Fibroblast of gingiva (primary cell): ENCODE results near the gene KIFC1.
"Not testable (repeated sequence)": the region's sequence is repeated elsewhere in the genome, so short reads cannot be mapped to it uniquely, and the experiment has no call there.

Source experiments
- DNase-seq: peaks from one replicate; pipeline ENCODE4 v3.0.0-alpha.2; 2011; ENCODE audit warnings: low read depth

The KIFC1 gene

GRCh38 chr6:33391278-33391921 is at the start of gene KIFC1:
Gene KIFC1, plus strand, starts transcription at chr6:33391823. Its CDS starts 163 bp downstream, at chr6:33391986.
- DNase-seq = peak; percentile 100

- DNase-seq = not testable (repeated sequence)
These were observed 48.0 kb upstream of the KIFC1 start for GRCh38 chr6:33343606-33343952.

GRCh38 chr6:33343953-33344611 is 47.5 kb upstream of the KIFC1 start:
- DNase-seq = no peak

DNA sequence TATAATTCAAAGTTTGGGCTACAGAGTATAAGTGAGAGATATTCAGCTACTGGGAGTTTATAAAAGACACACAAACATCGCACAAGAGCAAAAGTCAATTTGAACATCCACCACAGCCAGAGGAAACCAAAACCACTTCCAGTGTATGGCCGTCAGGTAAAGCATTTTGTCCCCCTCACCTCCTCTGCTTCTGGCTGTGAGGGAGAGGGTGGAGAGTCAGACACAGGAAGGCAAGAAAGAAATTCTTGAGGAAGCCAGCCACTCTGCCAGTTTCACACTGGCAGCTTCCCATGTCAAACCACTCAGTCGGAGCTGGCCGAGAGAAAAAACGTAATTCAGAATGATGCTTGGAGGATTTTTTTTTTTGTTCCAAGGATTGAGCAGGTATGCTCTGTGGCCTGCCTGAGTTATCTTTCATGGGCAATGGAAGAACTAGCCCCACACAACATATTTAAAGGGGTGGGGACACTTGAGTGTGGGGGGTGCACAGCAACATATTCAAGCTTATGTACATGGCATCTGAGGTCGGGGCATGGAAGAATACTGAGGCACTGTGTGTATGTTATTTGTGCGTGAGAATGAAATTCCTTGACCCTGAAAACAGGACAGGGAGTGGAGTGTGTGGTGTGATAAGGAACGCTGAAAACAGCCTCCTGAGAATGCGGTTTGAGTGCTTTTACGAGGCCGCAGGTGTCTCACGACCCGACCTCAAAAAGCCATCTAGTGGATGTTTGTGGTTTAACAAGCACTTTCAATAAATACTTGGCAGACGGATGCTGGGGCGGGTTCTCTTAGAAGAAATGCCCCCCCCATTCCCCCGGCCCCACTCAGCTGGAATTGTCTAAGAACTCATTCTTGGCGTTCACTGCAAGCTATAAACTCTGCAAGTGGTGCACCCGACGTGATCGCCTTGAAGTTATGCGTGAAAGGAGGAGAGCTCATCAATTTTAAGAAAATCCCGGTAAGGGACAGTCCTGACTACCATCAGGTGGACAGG is 46.6 kb upstream of the KIFC1 start:
- DNase-seq = peak; percentile 58

GRCh38 chr6:33346972-33347371 is 44.7 kb upstream of the KIFC1 start:
- not testable (repeated sequence) for DNase-seq

- no peak for DNase-seq
These were observed 43.8 kb upstream of the KIFC1 start for GRCh38 chr6:33347816-33348215.

DNA sequence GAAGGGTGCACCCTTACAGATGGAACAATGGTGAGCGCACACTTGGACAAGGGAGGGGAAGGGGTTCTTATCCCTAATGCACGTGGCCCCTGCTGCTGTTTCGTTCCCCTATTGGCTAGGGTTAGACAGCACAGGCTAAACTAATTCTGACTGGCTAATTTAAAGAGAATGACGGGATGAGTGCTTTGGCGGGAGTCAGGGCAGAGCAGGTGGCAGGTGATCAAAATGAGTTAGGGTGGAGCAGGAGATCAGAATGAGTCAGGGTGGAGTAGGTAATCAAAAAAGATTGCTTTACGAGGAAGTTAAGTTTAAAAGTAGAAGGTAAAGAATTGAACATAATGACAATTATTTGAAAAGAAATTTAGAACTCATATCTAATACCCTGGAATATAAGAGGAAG is 35.8 kb upstream of the KIFC1 start:
- not testable (repeated sequence) for DNase-seq

DNA sequence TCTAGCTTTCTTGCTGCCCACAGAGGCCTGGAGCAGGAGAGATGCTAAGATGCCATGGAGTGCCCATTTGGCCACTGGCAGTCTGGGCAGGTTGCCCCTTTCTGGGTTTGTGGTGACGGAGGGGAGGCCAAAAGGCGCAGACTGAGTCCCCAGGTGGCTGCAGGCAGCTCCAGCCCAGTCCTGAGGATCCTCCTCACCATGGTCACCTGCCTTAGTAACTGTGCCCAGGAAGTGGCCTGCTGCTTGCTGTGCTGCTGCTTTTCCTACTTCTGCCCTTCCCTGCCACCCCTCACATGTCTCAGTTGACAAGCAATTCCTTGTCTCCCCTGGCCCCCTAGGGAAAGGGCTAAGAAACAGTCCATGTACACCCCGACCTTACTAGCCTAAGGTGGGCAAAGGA is 35.3 kb upstream of the KIFC1 start:
- DNase-seq = no peak

- not testable (repeated sequence) for DNase-seq
These were observed 34.3 kb upstream of the KIFC1 start for GRCh38 chr6:33357160-33357871.

GRCh38 chr6:33359331-33359730 is 32.3 kb upstream of the KIFC1 start:
- no peak for DNase-seq

DNA sequence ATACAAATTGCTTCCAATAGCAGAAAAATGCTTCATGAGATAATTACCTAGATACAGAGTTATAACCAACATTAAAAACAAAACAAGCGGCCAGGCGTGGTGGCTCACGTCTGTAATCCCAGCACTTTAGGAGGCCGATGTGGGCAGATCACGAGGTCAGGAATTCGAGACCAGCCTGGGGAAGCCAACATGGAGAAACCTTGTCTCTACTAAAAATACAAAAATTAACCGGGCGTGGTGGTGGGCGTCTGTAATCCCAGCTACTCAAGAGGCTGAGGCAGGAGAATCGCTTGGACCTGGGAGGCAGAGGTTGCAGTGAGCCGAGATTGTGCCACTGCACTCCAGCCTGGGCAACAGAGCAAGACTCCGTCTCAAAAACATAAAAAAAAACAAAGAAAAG is 28.1 kb upstream of the KIFC1 start:
- not testable (repeated sequence) for DNase-seq

- not testable (repeated sequence) for DNase-seq
These were observed 27.0 kb upstream of the KIFC1 start for GRCh38 chr6:33364475-33365205.

DNA sequence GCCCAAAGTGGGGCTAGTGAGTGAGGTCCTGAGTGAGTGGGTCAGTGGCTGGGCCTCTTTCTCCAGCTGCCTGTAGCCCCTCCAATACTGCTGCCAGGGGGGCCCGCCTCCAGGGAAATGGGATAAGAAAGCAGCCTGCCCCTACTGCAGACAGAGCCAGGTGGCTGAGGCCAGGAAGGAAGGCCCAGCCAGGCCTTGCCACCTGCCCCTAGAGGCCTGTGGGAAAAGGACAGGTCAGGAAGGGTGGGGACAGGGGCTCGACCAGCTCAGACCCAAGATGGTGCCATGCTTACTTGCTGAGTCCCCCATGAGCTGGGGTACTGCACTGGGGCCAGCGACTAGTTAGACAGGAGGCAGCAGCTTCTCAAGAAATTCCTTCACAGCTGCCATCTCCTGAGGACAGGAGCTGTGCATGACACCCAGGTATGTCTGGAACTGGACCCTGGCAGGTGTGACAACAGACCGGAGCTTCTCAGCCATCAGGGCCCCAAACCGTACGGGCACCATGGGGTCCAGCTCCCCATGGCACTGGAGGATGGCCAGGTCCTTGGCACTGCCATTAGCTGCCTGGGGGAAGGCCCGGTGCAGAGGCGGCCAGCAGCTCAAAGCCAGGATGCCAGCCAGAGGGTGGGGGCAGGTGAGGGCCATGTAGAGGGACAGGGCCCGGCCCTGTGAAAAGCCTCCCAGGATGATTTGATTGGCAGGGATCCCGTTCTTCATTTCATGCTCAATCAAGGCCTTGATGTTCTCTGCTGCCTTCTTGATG is 26.2 kb upstream of the KIFC1 start:
- DNase-seq = not testable (repeated sequence)

- no peak for DNase-seq
These were observed 24.5 kb upstream of the KIFC1 start for GRCh38 chr6:33367009-33367714.

- DNase-seq = not testable (repeated sequence)
These were observed 24.0 kb upstream of the KIFC1 start for GRCh38 chr6:33367715-33368025.

GRCh38 chr6:33371901-33372300 is 19.7 kb upstream of the KIFC1 start:
- DNase-seq = not testable (repeated sequence)

DNA sequence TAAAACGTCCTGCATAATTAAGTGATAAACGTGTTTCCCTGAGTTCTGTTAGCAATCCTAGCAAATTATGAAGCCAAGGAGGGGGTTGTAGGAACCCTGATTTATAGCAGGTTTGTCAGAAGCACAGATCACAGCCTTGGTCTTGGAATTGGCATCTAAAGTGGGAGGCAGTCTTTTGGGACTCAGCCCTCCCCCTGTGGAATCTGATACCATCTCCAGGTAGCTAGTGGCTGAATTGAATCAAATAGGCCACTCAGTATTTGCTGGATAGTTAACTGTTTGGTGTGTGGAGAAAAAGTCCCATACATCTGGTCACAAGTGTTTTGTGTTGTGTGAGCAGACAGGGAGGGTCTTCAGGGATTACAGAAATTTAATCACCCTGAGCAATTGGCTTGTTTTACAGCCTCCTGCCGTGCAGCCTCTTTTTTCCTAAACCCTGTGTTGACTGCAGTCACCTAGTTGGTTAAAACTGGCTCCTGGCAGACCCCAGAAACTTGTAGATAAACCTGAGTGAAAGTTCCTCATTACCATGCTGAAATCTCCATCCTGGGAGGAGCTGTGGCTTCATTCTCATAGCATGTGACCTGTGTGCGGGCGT is 19.0 kb upstream of the KIFC1 start:
- no peak for DNase-seq

DNA sequence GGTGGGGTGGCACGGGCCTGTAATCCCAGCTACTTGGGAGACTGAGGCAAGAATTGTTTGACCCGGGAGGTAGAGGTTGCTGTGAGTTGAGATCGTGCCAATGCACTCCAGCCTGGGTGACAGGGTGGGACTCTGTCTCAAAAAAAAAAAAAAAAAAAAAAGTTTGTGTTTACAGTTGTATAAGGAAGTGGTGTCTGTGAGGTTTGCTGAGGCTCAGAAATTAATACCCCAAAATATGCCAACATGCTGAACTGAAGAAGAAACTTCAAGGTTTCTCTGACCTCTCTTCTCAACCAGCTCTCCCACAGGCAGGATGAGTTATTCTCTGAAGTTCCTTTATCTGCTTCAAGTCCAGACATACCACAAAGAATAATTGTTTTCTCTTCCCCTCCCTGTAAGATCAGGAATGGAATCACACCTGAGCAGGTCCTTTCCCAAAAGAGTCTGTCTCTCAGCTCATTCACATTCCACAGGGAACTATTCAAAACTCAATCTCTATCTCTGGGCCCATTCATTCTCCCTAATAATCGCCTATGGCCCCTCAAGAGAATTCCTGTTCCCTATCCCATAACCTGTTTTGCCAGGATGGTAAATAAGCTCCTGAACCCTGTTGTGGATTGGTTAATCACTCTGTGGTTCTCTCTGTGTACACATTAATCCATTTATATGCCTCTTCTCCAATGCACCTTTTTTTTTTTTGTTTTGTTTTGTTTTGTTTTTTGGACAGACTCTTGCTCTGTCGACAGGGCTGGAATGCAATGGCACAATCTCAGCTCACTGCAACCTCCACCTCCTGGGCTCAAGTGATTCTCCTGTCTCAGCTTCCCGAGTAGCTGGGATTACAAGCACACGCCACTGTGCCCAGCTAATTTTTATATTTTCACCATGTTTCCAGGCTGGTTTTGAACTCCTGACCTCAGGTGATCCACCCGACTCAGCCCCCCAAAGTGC is 17.4 kb upstream of the KIFC1 start:
- DNase-seq = peak; percentile 50
